HCT116 (cell line): Measurements from ENCODE around the gene STOML2.

Experiments used
- CTCF ChIP-seq, 3 experiments: fragments of 200-600 bp in 1 of 3; sonication (generic) in 1 of 3; IDR thresholded peaks in 2 of 3; conservative IDR thresholded peaks in 1 of 3; 2 replicates each; pipeline ENCODE4 v1.5.1; 2012 to 2017; ENCODE audit warnings: low read depth in 2 of 3, low read length in 2 of 3, antibody characterized with exemption in 1 of 3, borderline replicate concordance in 1 of 3, control low read depth in 1 of 3, mild to moderate bottlenecking in 1 of 3, mixed read lengths in 1 of 3, mixed run types in 1 of 3, moderate library complexity in 1 of 3; ENCODE audit not compliant: insufficient read depth in 1 of 3
- EZH2 ChIP-seq: fragments of 200-600 bp; sonication (generic); IDR thresholded peaks from 2 replicates; pipeline ENCODE4 v1.6.1; 2017; ENCODE audit warnings: antibody characterized with exemption, mixed run types
- POLR2A ChIP-seq: IDR thresholded peaks from 2 replicates; pipeline ENCODE4 v1.7.0; 2011; ENCODE audit warnings: borderline replicate concordance; ENCODE audit not compliant: insufficient read depth, insufficient read length; ENCODE audit errors: extremely low read depth
- POLR2AphosphoS5 ChIP-seq: IDR thresholded peaks from 2 replicates; pipeline ENCODE4 v1.6.1; 2011; ENCODE audit warnings: mild to moderate bottlenecking, low read depth, low read length, moderate library complexity
- RAD21 ChIP-seq: IDR thresholded peaks from 2 replicates; pipeline ENCODE4 v1.6.1; 2012; ENCODE audit warnings: low read depth, mild to moderate bottlenecking
- SIN3A ChIP-seq: IDR thresholded peaks from 2 replicates; pipeline ENCODE4 v1.6.1; 2012; ENCODE audit warnings: low read depth
- SP1 ChIP-seq: IDR thresholded peaks from 2 replicates; pipeline ENCODE4 v1.6.1; 2012; ENCODE audit warnings: low read depth

GRCh38 chr9:35136866-35137265 is 33.9 kb upstream of the STOML2 start:
- TF ChIP-seq CTCF (IDR thresholded peaks at IDR 0.05 in 2 of 3, conservative IDR thresholded peaks at IDR 0.05 in 1 of 3; ENCODE audit: borderline replicate concordance in 1 of 3, insufficient read depth in 1 of 3, low read depth in 2 of 3, low read length in 2 of 3) (no peak), SP1 (no peak), EZH2 (no peak), SIN3A (no peak), RAD21 (no peak), POLR2A (no peak), POLR2AphosphoS5 (no peak)
